HEK293 (cell line): Measurements from ENCODE around the gene LRRC27.

Experiments
- ZNF140 ChIP-seq: fragments of 450-650 bp; formaldehyde crosslinking; IDR thresholded peaks from 2 replicates; pipeline ENCODE4 v1.5.1; 2016; ENCODE audit warnings: missing biosample characterization, missing genetic modification characterization
- ZNF473 ChIP-seq: fragments of 450-650 bp; formaldehyde crosslinking; IDR thresholded peaks from 2 replicates; pipeline ENCODE4 v1.5.1; 2017; ENCODE audit warnings: missing biosample characterization, missing genetic modification characterization
- TF ChIP-seq, protein P1 (sequence below): fragments of 450-650 bp; formaldehyde crosslinking; IDR thresholded peaks from 2 replicates; pipeline ENCODE4 v1.5.1; 2016; ENCODE audit warnings: missing biosample characterization, missing genetic modification characterization

DNA sequence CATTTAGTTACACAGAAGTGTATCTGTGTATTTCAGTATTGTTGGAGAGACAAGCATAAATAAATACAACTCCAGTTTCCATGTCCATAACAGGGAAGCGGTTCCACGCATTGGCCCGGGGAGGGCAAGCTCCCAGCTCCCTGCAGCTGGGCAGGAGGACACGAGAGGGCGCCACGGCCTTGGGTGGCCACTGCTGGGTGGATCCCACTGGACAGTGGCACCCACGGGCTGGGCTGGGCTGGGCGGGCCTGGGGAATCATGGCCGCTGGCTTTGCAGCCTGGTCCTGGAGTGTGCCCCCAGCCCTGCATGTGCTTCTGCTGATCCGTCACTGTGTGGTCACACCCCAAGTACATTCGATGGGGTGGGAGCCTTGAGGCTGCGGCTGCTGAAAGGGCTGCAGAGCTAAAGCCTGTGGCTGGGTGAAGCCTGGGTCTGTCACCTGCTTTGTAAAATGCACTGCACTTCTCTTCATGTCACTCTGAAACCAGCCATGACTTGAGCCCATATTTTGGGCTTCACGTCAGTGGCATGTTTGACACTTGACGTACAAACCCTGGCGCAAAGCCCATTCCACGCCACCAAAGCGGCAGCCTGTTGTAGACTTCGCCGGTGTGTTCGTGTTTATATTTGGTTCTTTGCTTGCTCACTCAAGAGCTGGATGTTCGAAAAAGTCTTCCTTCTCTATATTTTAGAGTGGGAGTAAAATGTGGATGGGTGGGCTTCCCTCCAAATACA lies 27.5 kb downstream of the LRRC27 start:
- TF ChIP-seq ZNF140 (tag by site-specific recombination) (no peak), ZNF473 (tag by site-specific recombination) (no peak)
- TF ChIP-seq, protein P1, sequence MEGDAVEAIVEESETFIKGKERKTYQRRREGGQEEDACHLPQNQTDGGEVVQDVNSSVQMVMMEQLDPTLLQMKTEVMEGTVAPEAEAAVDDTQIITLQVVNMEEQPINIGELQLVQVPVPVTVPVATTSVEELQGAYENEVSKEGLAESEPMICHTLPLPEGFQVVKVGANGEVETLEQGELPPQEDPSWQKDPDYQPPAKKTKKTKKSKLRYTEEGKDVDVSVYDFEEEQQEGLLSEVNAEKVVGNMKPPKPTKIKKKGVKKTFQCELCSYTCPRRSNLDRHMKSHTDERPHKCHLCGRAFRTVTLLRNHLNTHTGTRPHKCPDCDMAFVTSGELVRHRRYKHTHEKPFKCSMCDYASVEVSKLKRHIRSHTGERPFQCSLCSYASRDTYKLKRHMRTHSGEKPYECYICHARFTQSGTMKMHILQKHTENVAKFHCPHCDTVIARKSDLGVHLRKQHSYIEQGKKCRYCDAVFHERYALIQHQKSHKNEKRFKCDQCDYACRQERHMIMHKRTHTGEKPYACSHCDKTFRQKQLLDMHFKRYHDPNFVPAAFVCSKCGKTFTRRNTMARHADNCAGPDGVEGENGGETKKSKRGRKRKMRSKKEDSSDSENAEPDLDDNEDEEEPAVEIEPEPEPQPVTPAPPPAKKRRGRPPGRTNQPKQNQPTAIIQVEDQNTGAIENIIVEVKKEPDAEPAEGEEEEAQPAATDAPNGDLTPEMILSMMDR (tag by site-specific recombination): no peak
